GM18498 (cell line): ENCODE measurements around the gene KIF4A.
"Not testable (repeated sequence)": the region's sequence is repeated elsewhere in the genome, so short reads cannot be mapped to it uniquely, and the experiment has no call there.

ENCODE experiments used
- ATAC-seq: cut with Tn5 transposase; IDR thresholded peaks from one replicate; pipeline ENCODE4 v1.9.1; 2021; ENCODE audit warnings: mild to moderate bottlenecking, moderate library complexity; ENCODE audit not compliant: unreplicated experiment

Gene KIF4A

GRCh38 chrX:70360366-70360765 lies 70.5 kb downstream of the KIF4A start:
- ATAC-seq = no peak

GRCh38 chrX:70368731-70369130 lies 78.8 kb downstream of the KIF4A start:
- ATAC-seq = not testable (repeated sequence)

GRCh38 chrX:70386235-70386634 lies 96.3 kb downstream of the KIF4A start:
- ATAC-seq = no peak

DNA sequence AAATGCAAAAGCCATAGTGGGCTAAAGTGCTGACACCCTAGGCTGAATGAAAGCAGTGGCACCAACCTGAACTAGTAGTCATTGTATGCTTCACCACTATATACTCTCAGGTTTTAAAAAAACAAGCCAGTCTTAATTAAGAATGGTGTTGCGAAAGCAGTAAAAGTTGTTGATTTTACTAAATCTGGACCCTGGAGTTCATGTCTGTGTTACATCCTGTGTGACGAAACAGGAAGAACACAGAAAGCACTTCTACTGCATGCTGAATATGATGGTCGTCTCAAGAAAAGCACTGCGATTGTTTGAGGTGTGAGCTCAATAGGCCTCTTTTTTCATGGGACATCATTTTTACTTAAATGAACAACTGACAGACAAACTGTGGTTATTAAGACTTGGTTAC lies 109.0 kb downstream of the KIF4A start:
- no peak for ATAC-seq

DNA sequence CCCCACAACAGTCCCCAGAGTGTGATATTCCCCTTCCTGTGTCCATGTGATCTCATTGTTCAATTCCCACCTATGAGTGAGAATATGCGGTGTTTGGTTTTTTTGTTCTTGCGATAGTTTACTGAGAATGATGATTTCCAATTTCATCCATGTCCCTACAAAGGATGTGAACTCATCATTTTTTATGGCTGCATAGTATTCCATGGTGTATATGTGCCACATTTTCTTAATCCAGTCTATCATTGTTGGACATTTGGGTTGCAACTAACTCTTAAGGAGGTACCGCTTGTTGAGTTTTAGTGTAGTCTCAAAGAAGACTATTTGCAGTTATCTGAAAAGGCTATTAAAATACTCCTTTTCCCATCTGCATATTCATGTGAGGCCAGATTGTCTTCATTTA lies 110.3 kb downstream of the KIF4A start:
- not testable (repeated sequence) for ATAC-seq

DNA sequence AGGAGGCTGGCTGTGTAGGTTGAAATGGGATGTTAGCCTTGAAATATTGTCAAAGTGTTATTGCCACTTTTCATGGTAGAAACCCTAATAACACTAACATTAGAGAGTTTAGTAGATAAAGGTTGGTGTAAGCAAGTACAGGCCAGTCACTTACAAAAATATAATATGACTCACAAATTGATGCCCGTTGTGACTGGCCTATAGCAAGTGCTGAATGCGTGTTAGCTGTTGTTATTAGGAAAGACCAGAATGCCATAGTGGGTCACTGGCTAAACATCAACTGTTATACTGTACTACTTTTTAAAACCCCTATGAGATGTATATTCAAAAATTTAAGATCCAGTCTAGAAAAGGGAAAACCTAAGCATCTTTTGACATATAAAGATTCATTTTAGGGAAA lies 112.8 kb downstream of the KIF4A start:
- no peak for ATAC-seq

DNA sequence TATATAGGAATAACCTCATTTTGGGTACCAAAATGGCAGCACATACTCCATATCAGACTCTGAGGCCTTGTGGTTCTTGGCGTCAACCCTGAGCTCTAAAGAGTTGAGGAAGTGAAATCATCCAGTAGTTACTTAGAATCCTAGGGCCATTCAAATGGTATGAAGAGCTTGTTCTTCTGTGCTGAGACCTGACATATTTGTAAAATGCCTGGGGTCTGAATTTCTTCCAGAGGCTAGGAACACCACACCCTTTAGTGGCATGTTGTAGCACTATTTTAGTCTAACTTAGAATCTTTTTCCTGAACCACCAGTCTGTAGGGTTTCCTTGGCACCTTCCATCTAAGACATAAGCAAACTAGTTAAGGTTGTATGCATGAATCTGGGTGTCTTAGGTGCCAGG lies 115.1 kb downstream of the KIF4A start:
- no peak for ATAC-seq

DNA sequence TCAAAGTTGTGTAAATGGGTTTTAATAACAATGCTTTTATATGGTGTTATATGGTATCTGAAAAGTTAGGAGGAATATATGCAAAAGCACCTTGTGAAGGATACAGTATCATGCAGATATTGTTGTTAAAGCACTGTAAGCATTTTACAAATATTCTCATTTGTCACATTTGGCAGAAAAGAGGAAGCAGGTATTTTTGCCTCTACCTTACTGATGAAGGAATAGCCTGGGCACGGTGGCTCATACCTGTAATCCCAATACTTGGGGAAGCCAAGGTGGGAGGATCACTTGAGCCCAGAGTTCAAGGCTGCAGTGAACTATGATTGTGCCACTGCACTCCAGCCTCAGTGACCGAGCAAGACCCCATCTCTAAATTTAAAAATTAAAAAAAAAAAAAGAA lies 121.0 kb downstream of the KIF4A start:
- ATAC-seq = no peak

- ATAC-seq = no peak
Observed at GRCh38 chrX:70411475-70411874, 121.6 kb downstream of the KIF4A start.

DNA sequence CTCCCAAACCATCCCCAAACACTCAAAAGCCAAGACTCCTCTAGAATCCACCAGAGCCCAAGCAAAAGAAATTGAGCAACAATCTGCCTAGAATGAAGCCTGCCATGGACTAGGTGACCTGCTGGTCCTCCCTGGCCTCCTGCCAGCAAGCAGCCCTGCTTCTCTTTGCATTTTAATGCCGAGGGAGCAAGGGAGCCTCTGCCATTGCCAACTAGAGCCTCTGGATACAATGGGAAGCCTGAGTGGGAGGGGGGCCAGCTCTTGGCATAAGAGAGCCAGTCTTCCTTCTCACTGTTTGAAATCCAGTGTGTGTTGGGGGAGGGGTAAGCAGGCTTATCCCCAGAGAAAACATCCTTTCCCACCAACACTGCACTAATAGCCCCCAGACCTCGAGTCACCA lies 131.7 kb downstream of the KIF4A start:
- no peak for ATAC-seq

GRCh38 chrX:70422851-70423341 lies 133.0 kb downstream of the KIF4A start, which contains the start of gene GDPD2:
GDPD2 (plus strand) TSS chrX:70423314; CDS start chrX:70424985, 1,671 bp downstream.
- no peak for ATAC-seq

DNA sequence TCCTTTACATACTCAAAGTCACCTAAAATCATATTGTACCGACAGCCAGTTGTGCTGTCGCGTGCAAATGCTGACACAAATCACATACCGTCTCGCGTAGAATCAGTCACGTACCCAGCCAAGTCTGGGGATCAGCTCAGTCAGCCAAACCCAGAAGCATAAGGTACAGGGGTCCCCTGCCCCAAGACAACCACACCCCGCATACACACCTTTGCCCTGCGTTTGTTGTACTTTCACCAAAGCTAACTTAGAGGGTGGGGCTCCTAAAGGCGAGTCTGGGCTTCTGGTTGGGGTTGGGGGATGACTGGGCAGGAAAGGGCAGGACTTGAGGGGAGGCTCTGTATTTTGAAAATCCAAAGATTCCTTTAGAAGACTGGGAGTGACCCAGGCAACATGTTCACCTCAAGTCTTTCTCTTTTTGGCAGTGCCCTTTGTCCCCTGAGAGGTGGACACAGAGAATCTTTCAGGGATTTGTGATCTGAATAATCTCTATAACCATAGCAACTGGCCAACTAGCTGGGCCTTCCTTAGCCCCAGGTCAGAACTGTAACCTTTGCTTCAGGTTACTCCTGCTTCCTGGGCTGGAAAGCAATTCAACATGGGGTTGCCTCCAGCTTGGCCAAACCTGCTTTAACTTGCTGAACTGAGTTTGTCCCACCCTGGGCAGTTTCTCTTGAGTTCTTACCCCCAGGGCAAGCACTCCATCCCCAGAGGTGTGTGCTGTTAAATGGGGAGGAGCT lies 134.2 kb downstream of the KIF4A start:
- no peak for ATAC-seq

GRCh38 chrX:70424801-70425200 lies 134.9 kb downstream of the KIF4A start:
- no peak for ATAC-seq

DNA sequence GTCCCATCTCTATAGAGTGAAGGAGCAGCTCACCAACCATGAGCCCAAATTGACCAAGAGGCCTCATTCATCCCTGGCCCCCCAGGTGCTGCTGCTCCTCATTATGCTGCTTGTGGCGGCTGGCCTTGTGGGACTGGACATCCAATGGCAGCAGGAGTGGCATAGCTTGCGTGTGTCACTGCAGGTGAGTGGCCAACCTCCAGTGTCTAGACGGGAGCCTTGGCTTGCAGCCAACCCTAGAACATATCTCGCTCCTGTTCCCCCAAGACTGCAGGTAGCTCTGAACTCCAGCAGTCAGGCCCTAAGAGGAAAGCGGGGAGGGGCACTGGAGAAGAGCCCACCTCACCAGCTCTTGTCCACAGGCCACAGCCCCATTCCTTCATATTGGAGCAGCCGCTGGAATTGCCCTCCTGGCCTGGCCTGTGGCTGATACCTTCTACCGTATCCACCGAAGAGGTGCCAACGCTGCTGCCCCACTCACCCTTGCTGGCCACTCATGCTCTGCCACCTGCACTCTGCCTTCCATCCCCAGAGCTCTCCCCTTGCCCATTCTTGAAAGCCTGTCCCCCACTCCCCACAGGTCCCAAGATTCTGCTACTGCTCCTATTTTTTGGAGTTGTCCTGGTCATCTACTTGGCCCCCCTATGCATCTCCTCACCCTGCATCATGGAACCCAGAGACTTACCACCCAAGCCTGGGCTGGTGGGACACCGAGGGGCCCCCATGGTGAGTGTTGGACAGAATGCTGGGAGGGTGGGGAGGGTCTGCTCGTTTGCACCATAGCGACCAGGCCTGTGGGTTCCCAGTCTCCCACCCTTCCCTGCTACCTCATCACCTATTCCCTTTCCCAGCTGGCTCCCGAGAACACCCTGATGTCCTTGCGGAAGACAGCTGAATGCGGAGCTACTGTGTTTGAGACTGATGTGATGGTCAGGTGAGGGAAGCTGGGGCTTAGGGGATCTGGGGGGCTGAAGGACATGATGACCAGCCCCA lies 136.7 kb downstream of the KIF4A start:
- no peak for ATAC-seq

GRCh38 chrX:70427365-70427764 lies 137.5 kb downstream of the KIF4A start:
- no peak for ATAC-seq

- no peak for ATAC-seq
Observed at GRCh38 chrX:70429759-70430158, 139.9 kb downstream of the KIF4A start.

- ATAC-seq = no peak
Observed at GRCh38 chrX:70432936-70433847, 143.3 kb downstream of the KIF4A start.

DNA sequence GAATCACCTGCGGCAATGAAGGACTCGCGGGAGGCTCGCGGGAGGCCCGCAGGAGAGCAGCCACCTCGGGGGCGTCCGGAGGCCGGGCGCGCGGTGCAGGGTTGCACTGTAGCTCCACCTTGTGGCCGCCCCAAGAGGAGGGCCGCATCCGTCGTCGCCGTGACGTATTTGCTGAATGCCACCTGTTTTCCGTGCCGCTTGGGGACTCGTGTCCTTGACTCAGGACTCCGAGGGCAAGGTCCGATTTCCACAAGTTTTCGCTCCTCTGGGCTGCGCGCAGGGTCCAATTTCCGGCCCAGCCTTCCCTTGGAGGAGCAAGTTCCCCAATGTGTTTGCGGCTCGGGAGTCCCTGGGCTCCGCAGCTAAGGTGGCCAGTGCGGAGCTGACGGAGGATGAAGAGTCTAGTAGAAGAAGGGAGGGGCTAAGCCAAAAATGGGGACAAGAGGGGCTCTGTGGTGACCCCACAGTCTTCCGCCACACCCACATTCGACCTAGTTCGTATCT lies 144.0 kb downstream of the KIF4A start:
- peak; percentile 68 for ATAC-seq

DNA sequence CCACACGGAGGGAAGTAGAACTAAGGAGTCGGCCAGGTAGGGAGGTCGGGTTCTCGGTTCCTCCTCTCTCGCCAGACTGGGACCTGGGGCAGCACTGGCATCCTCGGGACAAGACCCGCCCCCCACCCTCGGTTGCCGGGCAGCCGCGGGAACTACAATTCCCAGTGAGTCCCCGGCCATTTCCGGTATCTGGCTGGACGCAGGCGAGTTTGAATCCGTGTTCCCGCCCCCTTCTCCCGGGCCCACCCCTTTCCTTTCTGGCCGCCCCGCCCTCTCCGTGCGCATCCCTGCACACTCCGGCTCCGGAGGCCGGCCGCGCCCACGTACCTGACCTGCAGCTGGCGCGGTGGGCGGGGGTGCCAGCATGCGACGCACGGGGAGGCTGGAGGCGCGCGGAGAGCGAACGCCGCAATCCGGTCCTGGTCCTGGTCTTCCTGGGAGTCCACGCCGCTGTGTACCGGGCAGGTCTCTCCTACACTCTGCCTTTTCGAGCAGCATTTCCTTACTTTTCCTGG lies 144.5 kb downstream of the KIF4A start:
- peak; percentile 67 for ATAC-seq

DNA sequence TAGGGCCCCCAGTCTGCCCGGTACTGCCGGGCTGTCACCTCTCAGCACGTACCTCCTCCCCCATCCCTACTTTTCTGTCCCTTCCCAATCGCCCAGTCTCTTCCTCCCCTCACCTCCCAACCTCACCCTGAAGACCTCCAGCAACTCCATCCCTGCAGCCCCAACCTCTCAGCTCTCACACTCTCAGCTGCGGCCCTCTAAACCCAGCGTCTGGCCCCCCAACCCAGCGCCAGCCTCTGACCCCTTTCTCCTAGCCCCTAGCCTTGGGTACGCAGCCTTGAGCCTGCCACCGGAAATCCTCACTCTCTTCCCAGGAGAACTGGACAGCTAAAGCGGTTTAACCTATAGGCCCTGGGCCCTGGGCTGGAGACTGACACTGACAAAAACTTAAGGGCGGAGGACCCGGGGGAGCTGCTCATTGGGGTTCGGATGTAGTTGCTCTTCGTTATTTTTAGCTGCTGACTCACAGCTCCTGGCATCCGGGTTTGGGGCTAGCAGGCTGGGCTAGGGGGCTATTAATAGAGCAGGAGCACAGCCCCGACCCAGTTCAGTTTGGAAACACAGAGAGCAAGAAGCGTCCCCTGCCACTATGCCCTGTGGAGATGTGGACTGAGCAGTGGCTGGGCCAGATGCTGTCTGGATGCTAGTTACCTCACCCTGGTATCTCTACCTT lies 145.1 kb downstream of the KIF4A start:
- peak; percentile 2 for ATAC-seq
